HG03097 (cell line): ENCODE results near the gene FGD5.

Experiments
- ATAC-seq: cut with Tn5 transposase; IDR thresholded peaks from one replicate; pipeline ENCODE4 v1.9.1; 2021; ENCODE audit not compliant: unreplicated experiment, low FRiP score

The FGD5 gene

DNA sequence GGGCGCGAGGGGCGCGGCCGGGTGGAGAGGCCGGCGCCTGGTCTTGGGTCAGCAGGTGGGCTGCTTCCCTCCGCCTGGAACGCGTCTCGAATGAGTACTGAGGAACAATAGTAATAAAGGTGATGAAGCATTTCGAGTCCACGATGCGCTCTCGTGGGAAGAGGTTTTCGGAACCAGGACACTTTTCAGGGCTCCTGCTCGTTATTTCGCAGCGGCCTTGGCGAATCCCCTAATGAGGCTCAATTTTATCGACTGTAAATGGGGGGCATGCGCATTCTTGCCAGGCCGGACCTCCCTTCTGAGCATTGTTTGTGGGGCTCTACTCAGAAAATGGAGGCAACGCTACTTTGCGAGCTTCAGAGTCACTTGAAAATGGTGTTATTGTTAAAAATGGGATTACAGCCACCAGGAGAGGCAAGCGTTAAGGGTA, 129.9 kb downstream of the FGD5 start:
- no peak for ATAC-seq

DNA sequence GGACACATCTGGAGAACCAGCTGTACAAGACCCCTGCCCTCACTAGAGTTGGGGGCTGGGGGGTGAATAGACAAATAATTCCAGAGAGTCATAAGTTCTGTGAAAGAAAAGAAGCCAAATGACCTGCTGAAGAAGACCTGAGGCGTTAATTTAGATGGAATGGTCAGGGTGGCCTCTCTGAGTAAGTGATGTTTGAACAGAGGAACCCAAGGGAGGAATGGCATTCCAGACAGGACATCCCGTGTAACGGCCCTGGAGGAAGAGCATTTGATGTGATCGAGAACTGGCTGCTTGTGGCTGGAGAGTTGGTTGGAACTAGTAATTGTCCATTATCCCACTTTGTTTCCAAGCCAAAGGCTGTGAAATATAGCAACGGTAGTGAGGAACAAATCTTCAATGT, 130.4 kb downstream of the FGD5 start:
- no peak for ATAC-seq

DNA sequence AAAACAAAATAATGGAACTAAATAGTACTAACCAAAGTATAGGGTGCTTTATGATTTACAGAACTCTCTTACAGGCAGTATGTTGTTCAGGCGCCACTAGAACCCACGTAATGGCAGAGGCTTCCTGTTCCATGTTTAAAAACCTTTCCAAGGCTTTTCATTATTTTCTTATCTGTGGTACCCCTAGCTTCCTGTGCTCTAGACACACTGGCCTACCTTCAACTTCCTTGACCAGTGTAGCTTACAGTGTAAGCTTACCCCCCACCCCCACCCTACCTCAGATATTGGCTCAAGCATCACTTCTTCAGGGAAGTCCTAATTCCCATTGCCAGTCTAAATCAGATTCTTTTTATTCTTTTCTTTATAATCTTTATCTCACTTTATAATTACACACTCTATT, 131.5 kb downstream of the FGD5 start:
- no peak for ATAC-seq

DNA sequence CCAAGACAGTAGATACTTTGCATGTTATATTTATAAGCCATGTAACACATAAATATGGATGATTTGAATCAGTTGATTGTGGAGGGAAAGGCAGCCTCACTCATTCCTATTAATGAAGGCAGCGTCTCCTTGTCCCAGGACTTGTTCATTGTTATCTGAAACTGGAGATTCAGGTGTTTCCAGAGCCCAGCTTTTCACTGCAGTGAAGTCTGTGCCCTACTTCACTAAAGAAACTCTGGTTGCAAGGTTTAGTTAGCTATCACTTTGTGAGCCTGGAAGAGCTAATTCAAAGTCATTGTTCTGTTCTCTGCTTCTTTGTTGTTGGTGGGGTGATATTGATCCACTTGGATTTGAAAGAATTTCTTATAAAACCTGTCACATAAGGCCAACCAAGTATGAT, 138.4 kb downstream of the FGD5 start:
- ATAC-seq: no peak

DNA sequence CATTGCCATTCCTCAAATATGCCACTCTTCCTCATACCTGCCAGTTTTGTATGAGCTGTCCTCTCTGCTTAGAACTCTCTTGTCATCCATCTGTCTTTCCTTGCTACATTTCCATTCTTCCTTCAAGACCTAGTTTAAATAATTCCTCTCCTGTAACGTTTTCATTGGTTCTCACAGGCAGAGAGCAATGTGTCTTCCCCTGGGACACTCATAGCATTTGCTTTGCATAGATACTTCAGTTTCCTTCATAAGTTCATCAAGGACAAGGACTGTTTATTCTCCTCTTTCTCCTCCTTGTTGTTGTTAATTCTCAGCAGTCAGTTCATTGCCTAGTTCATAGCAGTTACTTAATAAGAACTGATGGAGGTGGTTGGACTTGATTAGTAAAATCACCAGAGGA, 139.2 kb downstream of the FGD5 start:
- ATAC-seq: no peak

DNA sequence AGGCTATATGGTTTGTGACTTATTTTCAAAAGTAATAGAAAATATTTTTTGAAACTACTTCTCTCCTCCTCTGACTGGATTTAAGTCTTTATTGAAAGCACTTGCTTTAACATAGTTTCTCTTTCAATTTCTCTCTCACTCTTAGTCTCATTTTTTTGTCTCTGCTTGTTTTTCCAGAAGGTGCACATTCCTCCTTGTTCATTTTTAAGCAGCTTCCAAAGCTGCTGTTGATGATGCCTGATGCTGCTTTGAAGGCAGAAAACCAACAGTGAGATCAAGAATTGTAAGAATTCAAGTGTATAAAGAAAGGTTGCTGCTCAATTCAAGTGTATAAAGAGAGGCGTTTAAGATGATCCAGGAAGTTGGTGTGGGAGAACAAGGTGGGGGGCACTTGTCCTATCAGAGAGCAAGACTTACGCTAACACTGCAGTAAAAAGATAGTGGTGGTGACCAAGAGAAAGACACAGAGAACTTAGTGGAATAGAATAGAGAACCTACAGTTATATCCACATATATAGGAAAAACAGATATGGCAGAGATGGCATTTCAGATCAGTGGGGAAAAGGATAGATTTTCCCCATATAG, 140.7 kb downstream of the FGD5 start:
- no peak for ATAC-seq

DNA sequence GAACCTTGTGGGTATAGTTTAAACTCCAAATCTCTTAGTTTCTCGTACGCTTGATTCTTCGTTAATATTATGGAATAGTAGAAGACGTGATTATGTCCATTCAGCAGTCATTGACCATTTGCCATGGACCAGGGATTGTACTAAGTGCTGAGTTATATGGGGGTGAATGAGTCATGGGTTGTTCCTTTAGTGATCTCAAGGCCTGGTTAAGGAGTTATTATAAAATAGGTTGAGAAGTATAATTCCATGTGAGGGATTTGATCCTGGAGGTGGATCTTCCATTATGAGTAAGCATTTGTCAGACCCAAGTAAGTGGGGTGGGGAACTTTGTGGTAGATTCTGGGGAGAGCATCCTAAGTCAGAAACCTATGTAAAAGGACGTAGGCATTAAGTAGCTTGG, 144.0 kb downstream of the FGD5 start:
- no peak for ATAC-seq

DNA sequence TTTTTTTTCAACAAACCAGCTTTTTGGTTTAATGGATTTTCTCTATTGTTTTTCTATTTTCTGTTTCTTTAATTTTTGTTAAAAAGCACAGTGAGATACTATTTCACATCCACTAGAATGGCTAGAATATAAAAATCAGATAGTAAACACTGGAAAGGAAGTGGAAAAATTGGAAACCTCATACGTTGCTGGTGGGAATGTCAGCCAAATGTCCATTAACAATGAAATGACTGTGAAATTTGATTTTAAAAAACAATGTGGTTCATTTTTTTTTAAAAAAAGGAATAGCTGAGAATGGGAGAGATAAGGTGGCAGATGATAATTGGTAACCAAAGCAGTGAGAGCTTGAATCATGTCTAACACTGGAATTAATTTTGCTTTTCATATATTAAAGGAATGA, 148.5 kb downstream of the FGD5 start:
- ATAC-seq: no peak

DNA sequence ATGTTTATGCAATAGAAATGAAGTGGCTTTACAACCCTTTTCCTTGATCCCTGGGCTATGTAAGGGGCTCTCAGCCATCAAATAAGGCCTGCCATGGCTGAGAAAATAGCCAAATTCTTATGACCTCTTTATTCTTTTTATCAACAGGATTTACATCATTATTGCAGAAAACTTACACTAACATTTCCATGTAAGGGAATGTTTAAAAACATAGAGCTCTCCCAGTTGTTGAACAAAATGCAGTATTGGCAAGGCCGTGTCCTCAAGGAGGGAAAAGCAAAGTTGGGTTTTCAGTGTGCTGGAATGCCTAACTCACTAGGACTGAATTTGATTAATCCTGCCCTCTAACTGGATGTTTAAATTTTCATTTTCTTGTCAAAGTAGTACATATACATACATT, 150.9 kb downstream of the FGD5 start:
- ATAC-seq: no peak

DNA sequence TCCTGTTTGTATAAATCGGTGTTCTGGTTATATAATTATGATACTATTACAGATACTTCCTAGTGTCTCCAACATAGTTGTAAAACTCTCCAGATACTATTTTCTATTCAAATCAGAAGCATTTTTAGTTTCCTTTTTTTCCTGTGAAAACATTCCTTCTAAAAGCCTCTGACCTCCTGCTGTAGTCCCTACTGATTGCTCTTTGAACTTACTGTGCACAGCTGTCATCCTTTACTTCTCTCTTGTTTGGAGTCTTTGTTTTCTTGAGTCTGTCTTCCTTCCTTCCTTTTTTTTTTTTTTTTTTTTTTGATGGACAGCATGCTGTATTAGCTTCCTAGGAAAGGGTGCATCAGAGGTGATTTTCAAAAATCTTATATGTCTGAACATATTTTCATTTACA, 157.6 kb downstream of the FGD5 start:
- ATAC-seq: no peak

DNA sequence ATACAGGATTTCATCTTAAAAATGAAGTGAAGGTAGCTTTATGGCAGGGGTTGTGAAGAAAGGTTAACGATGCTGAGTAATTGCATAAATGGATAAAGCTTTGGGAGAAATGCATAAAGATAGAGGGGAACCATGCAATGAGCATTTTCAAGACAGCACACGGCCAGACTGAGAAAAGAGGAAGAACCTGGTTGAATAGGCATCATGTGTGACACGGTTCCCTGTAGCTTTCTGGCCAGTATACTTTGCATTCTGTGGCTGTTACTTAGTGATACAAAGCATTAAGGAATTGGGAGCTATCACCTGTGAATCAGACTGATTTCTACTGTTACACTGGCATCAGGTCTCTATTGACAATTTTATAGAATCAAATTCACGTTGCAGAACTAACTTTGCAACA, 161.9 kb downstream of the FGD5 start:
- no peak for ATAC-seq
